Activated T-cell treated with anti-CD3 and anti-CD28 coated beads, Interleukin-2, amount 50 U/mL, for 4 hours (primary cell): ENCODE measurements around the gene GPSM3. TPM values are rescaled to one million over a fixed set of nuclear protein-coding genes. Genes with fewer than 3 reads are reported as not detected.
A peak's percentile ranks its signal among the peaks of the same experiment; 100 is the strongest.

Experiments
- ATAC-seq, 2 donors: fragments of 200-7000 bp; cut with Tn5 transposase; one replicate each; pipeline ENCODE4 v1.10.0; 2021
- DNase-seq: peaks from one replicate; pipeline ENCODE4 v3.0.0-alpha.2; 2020
- H3K27me3 Mint-ChIP-seq: one replicate; pipeline ENCODE4 v1.8.0; 2021; ENCODE audit warnings: low read depth, mixed read lengths
- H3K36me3 Mint-ChIP-seq: one replicate; pipeline ENCODE4 v1.8.0; 2022; ENCODE audit warnings: mixed read lengths; ENCODE audit not compliant: insufficient read depth
- H3K4me1 Mint-ChIP-seq: one replicate; pipeline ENCODE4 v1.8.0; 2021; ENCODE audit warnings: low read depth, mixed read lengths
- H3K4me3 Mint-ChIP-seq: one replicate; pipeline ENCODE4 v1.8.0; 2021; ENCODE audit warnings: mild to moderate bottlenecking, moderate library complexity, mixed read lengths
- H3K9me3 Mint-ChIP-seq: one replicate; pipeline ENCODE4 v1.8.0; 2021; ENCODE audit warnings: mixed read lengths
- total RNA-seq, 3 donors: library from RNA; stranded (reverse); gene quantifications; one replicate each; pipeline ENCODE4 v1.2.1, GENCODE V29; 2021

GPSM3 gene
- total RNA-seq, 3 donors from 2014 or later = 37.1 to 47.6 (median 43.4) TPM

DNA sequence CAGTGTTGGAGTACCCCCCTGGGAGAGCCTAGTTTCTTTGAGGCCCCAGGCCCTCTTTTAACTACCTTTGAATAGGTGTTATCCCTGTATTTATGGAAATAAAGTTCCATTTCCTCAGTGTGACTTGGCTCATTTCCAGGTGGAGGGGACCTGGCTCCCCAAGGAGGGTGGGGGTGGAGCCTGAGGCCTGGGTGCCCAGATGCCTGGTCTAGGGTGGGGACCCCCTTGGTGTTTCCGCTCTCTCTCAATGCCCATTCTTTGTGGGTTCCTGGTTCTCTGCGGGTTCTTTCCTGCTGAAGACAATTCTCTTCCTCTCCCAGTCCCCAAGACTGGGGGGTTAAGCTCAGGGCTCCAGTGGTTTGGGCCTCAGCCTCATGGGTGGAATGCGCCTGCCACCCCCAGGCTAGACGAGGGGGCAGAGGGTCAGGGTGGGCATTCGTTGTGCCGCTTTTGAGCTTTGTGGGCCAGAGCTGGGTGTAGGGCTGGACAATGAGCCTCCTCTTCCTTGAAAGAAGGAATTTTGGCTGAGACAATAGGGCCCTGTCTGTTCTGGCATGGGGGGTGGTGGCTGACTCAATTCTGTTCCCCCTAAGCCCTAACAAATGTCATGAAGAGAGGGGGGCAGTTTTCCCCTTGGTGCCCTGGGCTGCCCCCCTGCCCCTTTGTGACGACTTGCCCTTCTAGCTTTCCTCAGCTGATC, 28.7 kb downstream of the GPSM3 start:
- Mint-ChIP-seq H3K4me3 (no peak overlapping the region), H3K4me1 (no peaks in the 10 kb centered on the region), H3K27me3 (no peaks in the 10 kb centered on the region), H3K36me3 (peaks cover 8% of the 10 kb centered on the region), H3K9me3 (no peaks in the 10 kb centered on the region)
- ATAC-seq = no peak
- DNase-seq = no peak

DNA sequence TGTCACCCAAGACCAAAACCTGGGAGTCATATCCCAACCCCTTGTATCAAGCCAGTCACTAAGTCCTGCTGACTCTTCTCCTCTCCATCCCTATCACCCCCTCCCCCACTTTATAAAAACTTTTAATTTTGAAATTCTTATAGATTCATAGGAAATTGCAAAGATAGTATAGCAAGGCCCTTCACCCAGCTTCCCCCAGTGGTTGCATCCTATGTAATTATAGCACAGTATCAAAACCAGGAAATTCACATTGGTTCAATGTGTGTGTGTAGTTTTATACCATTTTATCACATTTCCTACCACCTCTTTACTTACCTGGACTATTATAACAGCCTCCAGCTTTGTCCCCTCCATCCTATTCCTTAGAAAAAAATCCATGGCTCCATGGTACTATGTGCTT, 34.4 kb downstream of the GPSM3 start:
- no peak overlapping the region for H3K4me3 Mint-ChIP-seq
- H3K27me3 Mint-ChIP-seq = no peaks in the 10 kb centered on the region
- no peak for DNase-seq
- H3K9me3 Mint-ChIP-seq = no peaks in the 10 kb centered on the region
- peaks cover 12% of the 10 kb centered on the region for H3K36me3 Mint-ChIP-seq
- ATAC-seq = no peak
- H3K4me1 Mint-ChIP-seq = peaks cover 23% of the 10 kb centered on the region

DNA sequence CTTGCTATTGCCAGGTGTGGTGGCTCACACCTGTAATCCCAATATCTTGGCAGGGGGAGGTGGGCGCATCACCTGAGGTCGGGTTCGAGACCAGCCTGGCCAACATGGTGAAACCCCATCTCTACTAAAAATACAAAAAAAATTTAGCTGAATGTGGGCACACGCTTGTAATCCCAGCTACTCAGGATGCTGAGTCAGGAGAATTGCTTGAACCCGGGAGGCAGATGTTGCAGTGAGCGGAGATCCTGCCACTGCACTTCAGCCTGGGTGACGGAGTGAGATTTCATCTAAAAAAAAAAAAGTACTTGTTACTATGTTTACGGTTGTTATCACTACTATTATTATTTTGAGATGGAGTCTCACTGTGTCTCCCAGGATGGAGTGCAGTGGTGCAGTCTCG, 35.6 kb downstream of the GPSM3 start:
- no peaks in the 10 kb centered on the region for H3K9me3 Mint-ChIP-seq
- peaks cover 33% of the 10 kb centered on the region for H3K4me1 Mint-ChIP-seq
- ATAC-seq (no peak), DNase-seq (no peak)
- no peak overlapping the region for H3K4me3 Mint-ChIP-seq
- peaks cover 3% of the 10 kb centered on the region for H3K27me3 Mint-ChIP-seq
- peaks cover 12% of the 10 kb centered on the region for H3K36me3 Mint-ChIP-seq

DNA sequence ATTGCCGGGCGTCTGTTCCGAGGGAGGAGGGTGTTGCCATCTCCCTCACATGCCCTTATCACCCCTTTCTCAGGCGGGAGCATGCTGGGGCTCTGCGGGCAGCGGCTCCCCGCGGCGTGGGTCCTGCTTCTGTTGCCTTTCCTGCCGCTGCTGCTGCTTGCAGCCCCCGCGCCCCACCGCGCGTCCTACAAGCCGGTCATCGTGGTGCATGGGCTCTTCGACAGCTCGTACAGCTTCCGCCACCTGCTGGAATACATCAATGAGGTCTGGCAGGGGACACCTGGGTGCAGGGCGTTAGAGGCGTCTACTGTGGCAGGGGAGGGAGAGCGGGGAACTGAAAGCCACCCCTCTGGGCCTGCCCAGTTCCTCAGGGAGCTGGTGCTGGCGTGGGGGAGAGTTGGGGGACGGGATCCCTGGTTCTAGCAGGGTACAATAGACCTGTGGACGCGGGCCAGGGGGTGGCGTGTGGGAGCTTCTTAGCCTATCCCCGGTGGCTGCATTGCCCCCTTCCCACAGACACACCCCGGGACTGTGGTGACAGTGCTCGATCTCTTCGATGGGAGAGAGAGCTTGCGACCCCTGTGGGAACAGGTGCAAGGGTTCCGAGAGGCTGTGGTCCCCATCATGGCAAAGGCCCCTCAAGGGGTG, 37.8 kb downstream of the GPSM3 start:
- Mint-ChIP-seq H3K27me3 (peaks cover 17% of the 10 kb centered on the region), H3K36me3 (peaks cover 12% of the 10 kb centered on the region), H3K9me3 (no peaks in the 10 kb centered on the region), H3K4me1 (peaks cover 44% of the 10 kb centered on the region), H3K4me3 (peak overlapping the region; percentile 96)
- DNase-seq (peak; percentile 53), ATAC-seq (peak; percentile 61 to 73)

DNA sequence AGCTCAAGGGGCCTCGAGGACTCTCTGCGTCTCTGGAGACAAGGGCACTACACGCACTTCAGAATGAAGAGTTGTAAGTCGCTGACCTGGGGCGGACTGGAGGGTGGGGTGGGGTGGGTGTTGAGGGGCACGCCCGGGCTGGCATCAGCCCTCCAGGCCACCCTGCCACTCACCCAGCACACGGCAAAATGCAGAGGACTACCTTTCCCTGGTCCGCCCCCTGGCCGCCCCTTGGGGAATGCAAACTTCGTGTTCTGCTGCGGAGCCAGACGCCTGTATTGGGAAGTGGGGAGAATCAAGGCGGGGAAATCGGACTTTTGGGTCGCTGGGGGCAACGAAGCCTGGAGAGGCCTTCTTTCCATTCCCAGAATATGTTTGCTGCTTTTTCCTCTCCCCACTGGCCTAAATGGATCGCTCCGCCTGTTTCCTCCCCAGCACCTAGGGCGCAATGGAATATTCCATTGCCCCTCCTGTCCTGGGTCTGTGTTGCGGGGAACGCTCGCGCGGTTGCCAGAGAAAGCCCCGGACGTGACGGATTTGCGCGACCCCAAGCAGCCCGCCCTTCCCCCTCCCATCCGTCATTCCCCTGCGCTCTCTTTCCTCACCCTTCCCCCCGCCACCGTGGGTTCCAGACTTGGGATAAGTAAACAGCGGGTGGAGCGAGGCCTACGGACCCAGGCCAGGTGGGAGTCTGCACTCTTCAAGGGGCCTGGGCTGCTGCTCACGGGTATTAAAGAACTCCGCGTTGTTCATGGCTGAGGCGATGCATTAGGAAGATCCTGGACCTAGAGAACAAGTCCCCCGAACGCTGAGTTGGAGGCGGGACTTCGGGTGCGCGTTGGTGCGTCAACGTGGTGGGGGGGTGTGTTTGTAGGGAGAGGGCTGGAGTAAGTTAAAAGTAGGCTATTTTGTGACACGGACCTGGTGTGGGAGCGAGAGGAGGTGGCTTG, 38.6 kb downstream of the GPSM3 start, which contains the start of gene PPT2:
Gene PPT2 (plus strand): TSS at position 578 of the 950 bp plus-strand sequence. CDS start 454 bp downstream, outside the sequence.
- DNase-seq = peak; percentile 56
- Mint-ChIP-seq H3K27me3 (peaks cover 21% of the 10 kb centered on the region), H3K36me3 (peaks cover 12% of the 10 kb centered on the region), H3K4me1 (peaks cover 48% of the 10 kb centered on the region), H3K4me3 (peak within 1 kb of the TSS; percentile 96), H3K9me3 (no peaks in the 10 kb centered on the region)
- ATAC-seq = peak; percentile 80 to 83

DNA sequence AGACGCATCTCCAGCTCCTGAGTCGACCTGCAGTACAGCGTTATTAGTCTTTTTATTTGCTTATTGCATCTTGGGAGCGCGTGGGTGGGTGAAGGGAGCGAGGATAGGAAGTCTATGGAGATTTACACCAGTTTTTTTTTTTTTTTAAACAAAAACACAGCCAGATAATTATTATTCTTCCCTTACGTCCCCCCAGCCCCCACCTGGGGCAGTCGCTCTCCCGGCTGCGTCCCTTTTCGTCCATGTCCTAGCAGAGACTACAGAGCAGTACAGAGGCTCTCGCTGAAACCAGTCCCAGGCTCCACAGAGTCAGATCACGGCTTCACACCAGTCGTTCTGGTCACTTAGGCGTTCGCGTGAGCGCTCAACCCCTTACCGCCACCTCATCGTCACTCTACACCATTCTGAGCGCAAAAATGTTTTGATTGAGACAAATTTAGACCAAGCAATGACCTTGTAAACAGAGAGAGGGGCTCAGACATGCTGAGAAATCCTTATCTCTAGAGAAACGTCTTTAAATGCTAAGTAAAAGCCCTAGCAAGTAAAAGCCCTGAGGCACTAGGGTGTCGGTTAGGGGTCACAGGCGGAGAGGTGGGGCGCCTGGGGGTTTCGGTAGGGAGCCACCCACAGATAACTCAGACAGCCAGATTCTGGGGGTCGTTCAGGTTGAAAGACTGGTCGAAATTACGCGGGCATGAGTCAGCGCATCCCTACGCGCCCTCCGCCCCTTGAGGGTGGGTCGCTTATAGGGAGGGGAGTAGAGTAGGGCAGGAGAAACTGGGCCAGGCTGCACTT, 39.5 kb downstream of the GPSM3 start:
- Mint-ChIP-seq H3K9me3 (no peaks in the 10 kb centered on the region), H3K4me3 (peak overlapping the region; percentile 53), H3K36me3 (peaks cover 6% of the 10 kb centered on the region), H3K27me3 (peaks cover 30% of the 10 kb centered on the region), H3K4me1 (peaks cover 55% of the 10 kb centered on the region)
- ATAC-seq (no peak), DNase-seq (no peak)

DNA sequence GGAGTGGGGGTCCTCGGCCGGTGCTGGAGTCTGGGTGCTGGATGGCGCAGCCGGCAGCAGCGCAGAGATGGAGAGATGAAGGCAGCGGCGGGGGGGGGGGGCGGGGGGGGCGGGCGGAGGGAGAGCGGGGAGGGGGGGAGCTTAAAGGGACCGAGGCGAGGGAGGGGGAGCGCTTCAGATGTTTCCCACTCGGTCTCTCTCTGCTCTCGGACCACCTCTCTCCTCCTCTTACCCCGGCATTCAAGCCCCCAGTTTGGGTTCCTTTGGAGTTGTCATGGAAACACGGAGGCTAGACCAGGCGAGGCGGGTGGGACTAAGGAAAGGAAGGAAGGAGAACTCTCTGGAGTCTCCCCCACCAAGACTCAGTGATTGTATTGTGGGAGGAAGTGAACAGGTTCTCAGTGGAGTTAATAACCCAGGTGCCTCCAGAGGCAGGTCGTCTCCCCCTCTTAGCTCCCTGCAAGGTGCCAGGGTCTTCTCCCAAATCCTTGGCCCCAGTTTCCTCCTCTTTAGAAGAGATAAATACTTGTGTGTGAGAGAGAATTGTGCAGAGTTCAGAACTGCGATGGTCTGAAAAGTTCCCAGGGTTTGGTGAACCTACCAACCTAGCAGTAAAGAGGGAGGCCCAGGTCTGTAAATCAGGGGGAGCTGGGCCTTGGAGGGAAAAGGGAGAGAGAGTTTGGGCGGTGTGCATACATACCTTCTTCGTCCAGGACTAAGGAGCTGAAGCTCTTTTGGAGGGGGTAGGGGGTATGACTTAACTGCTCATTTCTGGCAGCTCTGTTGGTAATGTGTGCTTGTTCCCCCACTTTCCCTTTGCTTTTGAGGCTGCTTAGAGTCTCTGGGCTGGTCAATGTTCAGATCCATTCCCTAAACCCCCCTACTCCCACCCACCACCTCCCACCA, 40.3 kb downstream of the GPSM3 start, which contains the start of gene PRRT1:
Gene PRRT1 (minus strand): TSS at position 77 of the 906 bp plus-strand sequence. CDS start 112 bp downstream, outside the sequence.
- H3K27me3 Mint-ChIP-seq = peaks cover 37% of the 10 kb centered on the region
- H3K9me3 Mint-ChIP-seq = no peaks in the 10 kb centered on the region
- ATAC-seq (no peak), DNase-seq (no peak)
- peak within 1 kb of the TSS; percentile 56 for H3K4me3 Mint-ChIP-seq
- H3K4me1 Mint-ChIP-seq = peaks cover 57% of the 10 kb centered on the region
- H3K36me3 Mint-ChIP-seq = no peaks in the 10 kb centered on the region

DNA sequence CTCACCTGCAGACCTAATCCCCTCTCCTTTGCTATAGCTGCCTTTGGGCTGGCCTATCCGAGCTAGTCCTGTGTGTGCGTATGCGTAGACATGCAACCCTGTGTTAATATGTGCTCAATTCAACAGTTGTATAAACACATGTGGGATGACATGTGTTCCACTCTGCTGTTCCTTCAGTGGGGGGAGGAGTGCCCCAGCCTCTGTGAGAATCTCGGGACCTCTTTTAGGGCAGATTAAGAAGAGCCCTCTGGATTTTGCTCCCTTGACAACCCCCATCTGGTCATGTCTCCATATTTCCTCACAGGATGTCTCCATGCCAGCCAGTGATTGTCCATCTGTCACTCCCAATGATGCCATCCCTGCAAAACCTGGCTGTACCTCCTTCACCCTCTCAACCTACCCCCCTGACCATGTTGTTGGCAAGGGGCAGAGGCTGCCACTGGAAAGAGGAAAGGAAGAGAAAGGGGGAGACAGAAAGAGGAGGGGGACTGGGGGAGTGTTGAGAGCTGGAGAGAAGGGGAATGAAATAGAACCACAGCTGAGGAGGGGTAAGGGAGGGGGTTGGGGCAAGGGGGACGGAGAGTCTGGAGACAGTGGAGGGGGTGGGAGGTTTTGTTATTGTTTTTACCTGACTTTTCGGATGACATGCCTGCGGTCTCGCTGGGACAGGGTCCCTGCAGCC, 41.1 kb downstream of the GPSM3 start:
- Mint-ChIP-seq H3K4me1 (peaks cover 57% of the 10 kb centered on the region), H3K4me3 (peak overlapping the region; percentile 56), H3K9me3 (no peaks in the 10 kb centered on the region), H3K27me3 (peaks cover 37% of the 10 kb centered on the region), H3K36me3 (no peaks in the 10 kb centered on the region)
- ATAC-seq (no peak), DNase-seq (no peak)

DNA sequence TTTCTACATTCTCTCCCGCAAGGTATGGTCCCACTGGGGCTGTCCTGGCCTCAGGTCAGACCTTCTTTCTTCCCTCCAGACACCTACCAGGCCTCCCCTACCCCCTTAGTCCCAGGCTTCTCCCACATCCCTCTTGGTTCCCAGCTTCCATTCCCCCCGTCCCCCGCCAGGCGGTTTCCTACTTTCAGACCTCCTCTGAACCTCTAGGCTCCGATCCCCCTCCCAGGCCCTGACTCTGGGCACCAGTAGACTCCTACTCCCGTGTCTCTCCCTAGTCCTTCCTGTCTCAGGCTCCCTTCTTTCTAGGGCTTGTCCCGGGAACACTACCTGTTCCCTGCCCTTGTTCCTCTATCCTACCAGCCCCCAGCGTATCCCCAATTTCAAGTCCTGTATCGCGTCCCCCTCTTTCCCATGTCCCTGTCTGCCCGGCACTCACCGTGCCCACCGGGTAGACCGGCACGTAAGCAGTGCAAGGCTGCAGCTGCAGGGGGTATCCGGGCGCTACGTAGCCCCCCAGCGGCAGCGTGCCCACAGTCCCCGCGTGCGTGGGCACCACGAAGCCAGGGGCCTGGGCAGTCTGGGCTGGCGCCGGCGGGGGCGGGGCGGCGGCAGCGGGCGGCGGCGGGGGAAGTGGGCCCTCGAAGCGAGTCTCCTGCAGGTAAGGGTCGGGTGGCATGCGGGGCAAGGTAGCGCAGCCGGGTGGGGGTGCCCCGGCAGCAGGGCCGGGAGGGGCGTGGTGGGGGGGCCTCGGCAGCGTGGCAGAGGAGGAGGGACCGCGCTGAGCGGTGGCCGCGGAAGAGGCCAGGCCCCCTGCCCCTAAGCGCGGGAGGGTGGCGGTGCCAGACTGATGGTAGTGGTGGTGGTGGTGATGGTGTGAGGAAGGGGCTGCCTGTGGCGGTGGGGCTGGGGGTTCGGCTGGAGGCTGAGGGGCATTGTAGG, 42.2 kb downstream of the GPSM3 start:
- peaks cover 37% of the 10 kb centered on the region for H3K27me3 Mint-ChIP-seq
- H3K9me3 Mint-ChIP-seq = no peaks in the 10 kb centered on the region
- DNase-seq (no peak), ATAC-seq (no peak)
- H3K4me3 Mint-ChIP-seq = no peak overlapping the region
- peaks cover 53% of the 10 kb centered on the region for H3K4me1 Mint-ChIP-seq
- no peaks in the 10 kb centered on the region for H3K36me3 Mint-ChIP-seq

DNA sequence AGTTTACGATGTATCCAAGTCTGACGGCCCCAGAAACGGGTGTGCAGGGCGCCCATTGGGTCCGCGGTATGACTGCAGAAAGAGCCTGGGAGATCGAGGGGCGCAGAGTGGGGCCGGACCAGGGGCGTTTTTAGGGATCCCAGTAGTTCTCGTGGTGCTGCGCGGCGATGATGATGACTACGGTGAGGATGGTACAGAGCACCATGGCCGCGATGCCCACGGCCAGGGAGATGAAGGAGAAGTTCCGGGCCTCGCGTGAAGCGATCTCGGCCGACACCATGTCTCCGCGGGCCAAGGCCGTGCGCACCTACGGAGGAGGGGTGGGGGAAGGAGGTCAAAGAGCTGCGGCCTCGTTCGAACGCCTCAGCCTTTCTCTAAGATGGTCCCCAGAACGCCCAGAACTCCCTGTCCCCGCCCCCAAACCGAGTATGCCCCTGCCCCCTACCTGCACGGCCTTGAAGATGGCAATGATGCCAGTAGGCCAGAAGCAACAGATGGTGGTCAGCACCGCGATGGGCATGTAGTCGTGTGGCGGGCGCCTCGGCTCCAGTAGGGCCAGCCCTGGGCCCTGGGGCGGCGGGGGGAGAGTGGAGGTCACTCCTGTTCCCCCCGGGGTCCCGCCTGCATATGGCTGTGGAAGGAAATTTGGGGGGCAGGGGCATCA, 43.2 kb downstream of the GPSM3 start:
- H3K36me3 Mint-ChIP-seq = no peaks in the 10 kb centered on the region
- no peaks in the 10 kb centered on the region for H3K9me3 Mint-ChIP-seq
- ATAC-seq (peak; percentile 12 to 14), DNase-seq (no peak)
- H3K4me1 Mint-ChIP-seq = peaks cover 43% of the 10 kb centered on the region
- peaks cover 37% of the 10 kb centered on the region for H3K27me3 Mint-ChIP-seq
- peak overlapping the region; percentile 81 for H3K4me3 Mint-ChIP-seq
